ENCODE data around the gene TES.
"Not testable (repeated sequence)": the region's sequence is repeated elsewhere in the genome, so short reads cannot be mapped to it uniquely, and the experiment has no call there.

Gene TES

GRCh38 chr7:116242759-116243158 lies 32.4 kb downstream of the TES start:
- DNase-seq (ENCODE audit: low read depth) = no peak

DNA sequence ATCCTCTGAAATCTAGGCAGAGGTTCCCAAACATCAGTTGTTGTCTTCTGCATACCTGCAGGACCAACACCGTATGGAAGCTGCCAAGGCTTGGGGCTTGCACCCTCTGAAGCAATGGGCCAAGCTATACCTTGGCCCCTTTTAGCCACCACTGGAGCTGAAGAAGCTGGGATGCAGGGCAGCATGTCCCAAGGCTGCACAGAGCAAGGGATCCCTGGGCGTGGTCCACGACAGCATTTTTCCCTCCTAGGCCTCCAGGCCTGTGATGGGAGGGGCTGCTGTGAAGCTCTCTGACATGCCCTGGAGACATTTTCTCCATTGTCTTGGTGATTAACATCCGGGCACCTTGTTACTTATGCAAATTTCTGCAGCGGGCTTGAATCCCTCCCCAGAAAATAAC lies 34.5 kb downstream of the TES start:
- DNase-seq (ENCODE audit: low read depth) = not testable (repeated sequence)

- DNase-seq (ENCODE audit: low read depth) = no peak
These were observed 36.0 kb downstream of the TES start for GRCh38 chr7:116246357-116246756.

DNA sequence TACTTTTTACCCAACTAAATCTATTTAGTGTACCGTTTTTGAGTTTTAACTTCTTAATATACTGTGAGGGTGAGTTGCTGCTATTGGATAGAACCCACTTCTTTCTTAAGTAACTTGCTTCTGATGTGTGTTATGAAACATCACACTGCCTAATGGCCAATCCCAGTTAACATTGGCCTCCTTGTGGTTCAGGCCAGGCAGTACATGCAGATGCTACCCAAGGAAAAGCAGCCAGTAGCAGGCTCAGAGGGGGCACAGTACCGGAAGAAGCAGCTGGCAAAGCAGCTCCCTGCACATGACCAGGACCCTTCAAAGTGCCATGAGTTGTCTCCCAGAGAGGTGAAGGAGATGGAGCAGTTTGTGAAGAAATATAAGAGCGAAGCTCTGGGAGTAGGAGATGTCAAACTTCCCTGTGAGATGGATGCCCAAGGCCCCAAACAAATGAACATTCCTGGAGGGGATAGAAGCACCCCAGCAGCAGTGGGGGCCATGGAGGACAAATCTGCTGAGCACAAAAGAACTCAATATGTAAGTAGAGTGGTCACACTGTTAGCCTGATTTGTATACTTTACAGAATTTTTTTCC lies 39.7 kb downstream of the TES start:
- no peak for DNase-seq (ENCODE audit: low read depth)

- DNase-seq (ENCODE audit: low read depth) = no peak
These were observed 41.3 kb downstream of the TES start for GRCh38 chr7:116251675-116252074.

- DNase-seq (ENCODE audit: low read depth) = no peak
These were observed 41.9 kb downstream of the TES start for GRCh38 chr7:116252249-116252648.

DNA sequence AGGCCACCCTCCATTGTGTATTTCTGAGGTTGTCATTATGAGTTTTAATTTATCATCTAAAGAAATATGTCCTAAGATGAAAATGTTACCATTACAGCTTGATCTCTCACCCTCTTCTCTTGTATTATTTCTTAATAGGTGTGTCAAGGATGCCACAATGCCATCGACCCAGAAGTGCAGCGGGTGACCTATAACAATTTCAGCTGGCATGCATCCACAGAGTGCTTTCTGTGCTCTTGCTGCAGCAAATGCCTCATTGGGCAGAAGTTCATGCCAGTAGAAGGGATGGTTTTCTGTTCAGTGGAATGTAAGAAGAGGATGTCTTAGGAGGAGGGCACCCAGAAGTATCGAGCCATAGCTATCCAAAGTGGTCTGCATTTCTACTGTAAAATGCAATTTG lies 46.8 kb downstream of the TES start:
- DNase-seq (ENCODE audit: low read depth) = no peak

DNA sequence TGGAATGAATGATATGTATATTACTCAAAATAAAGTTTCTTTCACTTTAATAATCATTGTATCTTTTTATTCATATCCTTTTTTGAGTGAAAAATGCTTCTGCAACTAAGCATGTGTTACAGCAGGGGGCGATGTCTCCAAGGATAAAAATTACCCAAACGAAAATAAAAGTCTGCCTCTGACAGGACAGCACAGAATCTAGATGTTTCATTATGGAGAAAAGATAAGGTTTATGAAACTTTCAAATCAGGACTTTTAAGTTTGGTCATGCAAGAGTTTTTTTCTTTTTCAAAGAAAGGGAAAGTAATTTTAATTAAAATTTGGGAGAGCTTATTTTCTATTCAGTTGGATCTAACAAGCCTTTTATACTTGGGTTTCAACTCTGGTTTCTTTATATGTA lies 48.4 kb downstream of the TES start:
- DNase-seq (ENCODE audit: low read depth) = no peak

DNA sequence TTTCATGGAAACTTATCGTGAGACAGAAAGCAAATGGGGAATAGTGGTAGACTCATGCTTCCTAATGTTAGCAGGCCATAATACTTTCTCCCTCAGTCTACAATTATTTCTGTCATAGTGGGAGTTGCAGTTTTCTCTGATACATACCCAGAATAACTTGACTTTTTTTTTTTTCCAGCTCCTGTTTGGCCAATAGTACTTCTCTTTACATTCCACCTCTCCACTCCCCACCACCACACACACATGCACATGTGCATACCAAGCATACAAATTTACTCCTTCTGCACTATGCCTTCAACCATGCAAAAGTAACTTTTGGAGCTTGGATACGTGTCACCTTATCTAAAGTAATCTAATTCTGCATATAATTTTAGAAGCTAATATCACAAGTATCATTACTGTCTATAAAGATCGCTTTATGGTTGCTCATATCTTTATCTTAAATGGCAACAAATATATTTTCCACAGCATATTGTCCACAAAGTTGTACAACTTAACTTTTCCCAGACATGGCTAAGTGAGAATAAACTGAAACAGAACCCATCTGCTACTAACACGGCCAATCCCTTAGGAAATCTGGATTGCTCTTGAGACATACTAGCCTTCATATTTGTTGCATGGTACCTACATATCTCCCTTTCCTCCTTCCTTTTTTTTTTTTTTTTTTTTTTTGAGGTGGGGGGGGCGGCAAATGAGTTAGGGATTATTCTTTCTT lies 49.0 kb downstream of the TES start:
- DNase-seq (ENCODE audit: low read depth) = no peak

- DNase-seq (ENCODE audit: low read depth) = no peak
These were observed 49.6 kb downstream of the TES start for GRCh38 chr7:116259871-116260440.

GRCh38 chr7:116261904-116262303 lies 51.6 kb downstream of the TES start:
- no peak for DNase-seq (ENCODE audit: low read depth)

DNA sequence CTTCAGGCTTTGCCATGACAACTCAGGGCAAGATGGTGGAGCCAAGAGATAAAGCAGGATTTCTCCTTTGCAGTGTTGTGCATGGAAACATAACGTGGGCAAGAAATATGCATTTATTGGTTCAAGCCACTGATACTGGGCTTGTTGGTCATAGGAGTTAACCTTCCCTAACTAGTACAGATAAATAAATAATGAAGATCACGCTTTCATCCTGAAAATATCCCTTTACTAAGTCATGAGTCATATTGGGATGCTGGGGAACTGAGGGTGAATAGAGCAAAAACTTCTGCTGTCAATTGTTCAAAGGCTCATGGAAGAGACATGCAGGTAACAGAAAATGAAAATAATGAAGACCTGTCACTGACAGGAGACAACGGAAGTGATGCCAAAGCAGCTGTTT lies 55.5 kb downstream of the TES start:
- DNase-seq (ENCODE audit: low read depth) = no peak

DNA sequence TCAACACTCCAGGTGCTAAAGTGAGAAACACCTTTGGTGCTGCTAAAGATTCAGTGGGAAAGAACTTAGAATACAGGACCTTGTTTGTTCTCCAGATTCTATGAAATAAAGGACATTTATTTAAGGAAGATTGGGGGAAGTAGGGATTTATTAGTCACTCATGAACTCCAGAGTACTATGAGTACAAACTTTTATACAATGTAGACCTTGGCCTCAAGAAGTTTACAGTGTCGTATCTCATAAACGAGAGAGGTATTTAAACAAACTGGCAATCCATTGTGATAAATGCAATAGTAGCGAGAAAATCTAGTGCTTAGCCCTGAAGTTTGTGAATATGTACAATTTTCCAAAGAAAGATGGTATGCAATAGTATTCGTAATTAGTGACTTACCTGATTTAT lies 59.1 kb downstream of the TES start:
- no peak for DNase-seq (ENCODE audit: low read depth)

GRCh38 chr7:116271161-116271913 lies 61.0 kb downstream of the TES start:
- no peak for DNase-seq (ENCODE audit: low read depth)

DNA sequence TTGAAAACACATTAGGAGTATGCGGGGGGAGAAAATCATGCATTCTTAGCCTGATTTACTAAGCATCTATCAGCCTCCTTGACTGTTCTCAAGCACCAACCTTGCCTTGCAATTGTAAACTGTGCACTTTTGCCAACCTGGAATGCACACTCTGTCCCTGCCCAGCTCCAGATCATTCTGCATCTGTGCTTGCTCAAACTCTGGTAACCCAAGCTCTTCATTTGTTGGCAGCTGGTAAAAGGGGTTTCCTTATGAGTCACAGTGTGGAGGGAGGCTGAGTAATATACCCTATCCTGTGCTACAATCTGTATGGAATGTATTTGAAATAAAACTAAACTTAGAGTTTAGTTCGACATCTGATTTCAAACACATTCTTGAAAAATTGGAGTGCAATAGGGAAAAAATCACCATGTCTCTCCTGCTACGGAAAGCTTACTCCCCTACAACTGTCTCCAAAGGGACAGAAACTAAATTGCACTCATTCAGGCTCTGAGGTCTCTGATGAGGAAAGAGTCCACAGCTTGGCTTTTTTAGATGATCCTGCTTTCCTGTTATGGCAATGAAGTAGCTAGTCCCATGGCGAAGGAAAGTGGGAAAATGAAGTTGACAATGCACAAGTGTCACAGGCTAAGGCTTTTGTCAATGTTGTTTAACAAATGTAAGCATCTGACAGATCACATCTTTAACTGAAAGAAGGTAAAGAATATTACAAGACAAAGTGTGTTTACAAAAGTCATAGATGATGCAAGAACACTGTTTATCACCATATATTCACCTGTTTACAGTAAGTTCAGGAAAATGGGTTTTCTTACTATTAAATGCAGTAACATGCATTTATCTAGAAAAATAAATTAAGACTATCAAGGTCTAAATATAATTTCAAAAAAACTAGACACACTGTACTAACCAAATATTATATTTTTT lies 61.9 kb downstream of the TES start:
- no peak for DNase-seq (ENCODE audit: low read depth)

- no peak for DNase-seq (ENCODE audit: low read depth)
These were observed 63.1 kb downstream of the TES start for GRCh38 chr7:116273283-116273917.

GRCh38 chr7:116273918-116274301 lies 63.6 kb downstream of the TES start:
- no peak for DNase-seq (ENCODE audit: low read depth)

DNA sequence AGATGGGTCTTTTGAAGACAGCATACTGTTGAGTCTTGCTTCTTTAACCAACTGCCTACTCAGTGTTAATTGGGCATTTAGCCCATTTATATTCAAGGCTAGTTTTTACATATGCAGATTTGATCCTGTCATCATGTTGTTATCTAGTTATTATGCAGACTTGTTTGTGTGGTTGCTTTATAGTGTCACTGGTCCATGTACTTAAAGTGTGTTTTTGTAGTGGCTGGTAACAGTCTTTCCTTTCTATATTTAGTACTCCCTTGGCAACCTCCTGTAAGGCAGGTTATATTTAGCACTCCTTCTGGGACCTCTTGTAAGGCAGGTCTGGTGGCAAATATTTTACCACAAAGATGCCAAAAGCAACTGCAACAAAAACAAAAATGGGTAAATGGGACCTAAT lies 66.7 kb downstream of the TES start:
- DNase-seq (ENCODE audit: low read depth) = no peak

DNA sequence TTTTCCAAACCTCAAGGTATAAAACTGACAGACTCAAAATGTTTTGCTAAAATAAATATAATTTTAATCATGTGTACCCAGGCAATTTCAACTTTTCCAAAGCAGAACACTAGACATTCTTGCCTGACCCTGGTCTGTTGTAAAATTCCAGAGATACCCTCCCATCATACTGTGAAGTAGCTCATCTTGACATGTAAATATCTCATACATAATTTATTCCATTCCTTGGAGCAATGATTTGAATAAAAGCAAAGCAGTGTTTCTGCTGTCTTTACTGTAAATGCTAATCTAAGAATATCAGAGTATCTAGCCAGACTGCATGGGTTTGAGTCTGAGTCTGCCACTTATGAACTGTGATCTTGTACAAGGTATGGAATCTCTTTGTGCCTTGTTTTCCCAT lies 68.9 kb downstream of the TES start:
- no peak for DNase-seq (ENCODE audit: low read depth)

DNA sequence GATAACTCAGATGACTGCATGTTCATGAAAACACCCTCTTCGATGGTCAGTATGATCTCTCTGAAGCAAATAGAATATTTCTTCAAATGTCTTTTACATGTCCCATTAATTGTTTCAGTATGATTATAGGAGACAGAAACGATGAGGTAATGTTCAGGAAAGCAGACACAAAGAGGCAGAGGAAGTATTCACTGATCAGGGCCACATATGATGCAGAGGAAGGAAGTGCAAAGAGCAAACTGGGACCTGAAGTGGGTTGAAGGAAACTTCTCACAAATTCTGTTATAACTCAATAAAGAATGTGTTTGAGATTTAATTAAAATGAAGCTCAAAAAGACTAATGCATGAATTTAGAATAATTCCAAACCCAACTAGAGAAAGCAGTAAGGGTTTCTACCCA lies 70.5 kb downstream of the TES start:
- no peak for DNase-seq (ENCODE audit: low read depth)

- no peak for DNase-seq (ENCODE audit: low read depth)
These were observed 73.4 kb downstream of the TES start for GRCh38 chr7:116283595-116284204.
